HEK293 (cell line): ENCODE data around the gene AEN.
A peak's percentile ranks its signal among the peaks of the same experiment; 100 is the strongest.

Experiments
- CTCF ChIA-PET: fragments of 350-600 bp; formaldehyde crosslinking; extraction: SDS; loops from one replicate; lab custom pipeline; 2021; ENCODE audit warnings: antibody characterized with exemption; lab: Yijun Ruan, JAX
- POLR2A ChIA-PET: fragments of 300-600 bp; formaldehyde crosslinking; extraction: SDS; loops from one replicate; lab custom pipeline; 2020; ENCODE audit warnings: antibody characterized with exemption, inconsistent platforms; lab: Yijun Ruan, JAX
- H3K27ac ChIP-seq: fragments of 200-500 bp; sonication (Bioruptor generic); 2 replicates; pipeline ENCODE4 v1.5.1; 2014; ENCODE audit warnings: low read depth, low read length, control low read depth, inconsistent platforms; ENCODE audit errors: extremely low read depth
- H3K36me3 ChIP-seq, 2 experiments: fragments of 200-500 bp in 1 of 2; sonication (Bioruptor generic) in 1 of 2; 1 replicate in 1 of 2; 2 replicates in 1 of 2; pipeline ENCODE4 v1.5.1; 2014 to 2017; ENCODE audit warnings: inconsistent platforms in 2 of 2, low read length in 2 of 2; ENCODE audit not compliant: control insufficient read depth in 2 of 2, insufficient read depth in 1 of 2
- H3K4me1 ChIP-seq: fragments of 200-500 bp; sonication (Bioruptor generic); 2 replicates; pipeline ENCODE4 v1.5.1; 2014; ENCODE audit warnings: mild to moderate bottlenecking, low read length, inconsistent platforms; ENCODE audit not compliant: control insufficient read depth, insufficient read depth
- H3K4me3 ChIP-seq: 2 replicates; pipeline ENCODE4 v1.5.1; 2011; ENCODE audit warnings: low read depth, mild to moderate bottlenecking, control low read depth, low read length, moderate library complexity
- H3K9me3 ChIP-seq: fragments of 200-500 bp; sonication (Bioruptor generic); 2 replicates; pipeline ENCODE4 v1.5.1; 2014; ENCODE audit warnings: low read depth, low read length, inconsistent platforms; ENCODE audit not compliant: control insufficient read depth, insufficient read depth
- BCL11B ChIP-seq: fragments of 450-650 bp; formaldehyde crosslinking; IDR thresholded peaks from 2 replicates; pipeline ENCODE4 v1.5.1; 2016; ENCODE audit warnings: low read depth, missing biosample characterization, missing genetic modification characterization
- CTCF ChIP-seq: fragments of 450-650 bp; formaldehyde crosslinking; IDR thresholded peaks from 2 replicates; pipeline ENCODE4 v1.5.1; 2016; ENCODE audit warnings: missing biosample characterization, missing genetic modification characterization
- EGR2 ChIP-seq: fragments of 450-650 bp; formaldehyde crosslinking; IDR thresholded peaks from 2 replicates; pipeline ENCODE4 v1.5.1; 2016; ENCODE audit warnings: low read depth, missing biosample characterization, missing genetic modification characterization
- GLIS1 ChIP-seq: fragments of 450-650 bp; formaldehyde crosslinking; IDR thresholded peaks from 2 replicates; pipeline ENCODE4 v1.5.1; 2016; ENCODE audit warnings: missing biosample characterization, missing genetic modification characterization
- GLIS2 ChIP-seq: fragments of 450-650 bp; formaldehyde crosslinking; IDR thresholded peaks from 2 replicates; pipeline ENCODE4 v1.5.1; 2016; ENCODE audit warnings: missing biosample characterization, missing genetic modification characterization
- KLF1 ChIP-seq: fragments of 450-650 bp; formaldehyde crosslinking; IDR thresholded peaks from 2 replicates; pipeline ENCODE4 v1.5.1; 2016; ENCODE audit warnings: missing biosample characterization, missing genetic modification characterization
- MZF1 ChIP-seq: fragments of 450-650 bp; formaldehyde crosslinking; IDR thresholded peaks from 2 replicates; pipeline ENCODE4 v1.5.1; 2017; ENCODE audit warnings: missing biosample characterization, missing genetic modification characterization, borderline replicate concordance
- OVOL3 ChIP-seq: fragments of 450-650 bp; formaldehyde crosslinking; IDR thresholded peaks from 2 replicates; pipeline ENCODE4 v1.5.1; 2016; ENCODE audit warnings: missing biosample characterization, missing genetic modification characterization
- SCRT2 ChIP-seq: fragments of 450-650 bp; formaldehyde crosslinking; IDR thresholded peaks from 2 replicates; pipeline ENCODE4 v1.5.1; 2016; ENCODE audit warnings: missing biosample characterization, missing genetic modification characterization
- ZBTB11 ChIP-seq: fragments of 450-650 bp; formaldehyde crosslinking; conservative IDR thresholded peaks from 2 replicates; pipeline ENCODE4 v1.5.1; 2016; ENCODE audit warnings: low read depth, missing biosample characterization, missing genetic modification characterization
- ZBTB26 ChIP-seq: fragments of 450-650 bp; formaldehyde crosslinking; optimal IDR thresholded peaks from 2 replicates; pipeline ENCODE3; 2016; ENCODE audit warnings: missing biosample characterization, mild to moderate bottlenecking, missing genetic modification characterization
- ZFP3 ChIP-seq: fragments of 450-650 bp; formaldehyde crosslinking; IDR thresholded peaks from 2 replicates; pipeline ENCODE4 v1.5.1; 2016; ENCODE audit warnings: low read depth, missing biosample characterization, missing genetic modification characterization
- ZFP37 ChIP-seq: fragments of 450-650 bp; formaldehyde crosslinking; IDR thresholded peaks from 2 replicates; pipeline ENCODE4 v1.5.1; 2016; ENCODE audit warnings: missing biosample characterization, missing genetic modification characterization
- ZNF10 ChIP-seq: fragments of 450-650 bp; formaldehyde crosslinking; IDR thresholded peaks from 2 replicates; pipeline ENCODE4 v1.5.1; 2017; ENCODE audit warnings: missing biosample characterization, missing genetic modification characterization
- ZNF112 ChIP-seq: fragments of 450-650 bp; formaldehyde crosslinking; IDR thresholded peaks from 2 replicates; pipeline ENCODE4 v1.5.0; 2017; ENCODE audit warnings: missing biosample characterization, missing genetic modification characterization
- ZNF16 ChIP-seq: fragments of 450-650 bp; formaldehyde crosslinking; IDR thresholded peaks from 2 replicates; pipeline ENCODE4 v1.5.1; 2016; ENCODE audit warnings: low read depth, missing biosample characterization, missing genetic modification characterization
- ZNF18 ChIP-seq: fragments of 450-650 bp; formaldehyde crosslinking; IDR thresholded peaks from 2 replicates; pipeline ENCODE4 v1.5.1; 2016; ENCODE audit warnings: missing biosample characterization, missing genetic modification characterization
- ZNF341 ChIP-seq: fragments of 450-650 bp; formaldehyde crosslinking; IDR thresholded peaks from 2 replicates; pipeline ENCODE4; 2016; ENCODE audit warnings: low read depth, missing biosample characterization, missing genetic modification characterization
- ZNF37A ChIP-seq: fragments of 450-650 bp; IDR thresholded peaks from 2 replicates; pipeline ENCODE4 v1.5.1; 2018; ENCODE audit warnings: missing biosample characterization, missing genetic modification characterization
- ZNF394 ChIP-seq: fragments of 450-650 bp; formaldehyde crosslinking; IDR thresholded peaks from 2 replicates; pipeline ENCODE4 v1.5.1; 2016; ENCODE audit warnings: missing biosample characterization, missing genetic modification characterization, mild to moderate bottlenecking, moderate library complexity, borderline replicate concordance
- ZNF488 ChIP-seq: fragments of 450-650 bp; formaldehyde crosslinking; IDR thresholded peaks from 2 replicates; pipeline ENCODE4 v1.5.1; 2016; ENCODE audit warnings: missing biosample characterization, missing genetic modification characterization
- ZNF629 ChIP-seq: fragments of 450-650 bp; formaldehyde crosslinking; IDR thresholded peaks from 2 replicates; pipeline ENCODE4 v1.5.1; 2017; ENCODE audit warnings: missing biosample characterization, missing genetic modification characterization
- ZNF639 ChIP-seq: fragments of 450-650 bp; formaldehyde crosslinking; IDR thresholded peaks from 2 replicates; pipeline ENCODE4 v1.5.1; 2016; ENCODE audit warnings: missing biosample characterization, missing genetic modification characterization
- ZNF660 ChIP-seq: fragments of 450-650 bp; IDR thresholded peaks from 2 replicates; pipeline ENCODE4 v1.5.1; 2018; ENCODE audit warnings: missing biosample characterization, mild to moderate bottlenecking, missing genetic modification characterization
- ZNF707 ChIP-seq: fragments of 450-650 bp; formaldehyde crosslinking; IDR thresholded peaks from 2 replicates; pipeline ENCODE4 v1.5.1; 2016; ENCODE audit warnings: missing biosample characterization, missing genetic modification characterization
- ZSCAN23 ChIP-seq: fragments of 450-650 bp; formaldehyde crosslinking; IDR thresholded peaks from 2 replicates; pipeline ENCODE4 v1.5.1; 2016; ENCODE audit warnings: missing biosample characterization, missing genetic modification characterization

Gene AEN

GRCh38 chr15:88620995-88621772 is at the start of gene AEN (continued):
- TF ChIP-seq MZF1: no peak
- no peak for TF ChIP-seq ZNF488 (tag by site-specific recombination)
- TF ChIP-seq ZFP3 (tag by site-specific recombination): no peak
- no peak for TF ChIP-seq ZFP37 (tag by site-specific recombination)
- 0 out of 2 replicates have a peak, but pooled peaks have one; percentile 40 for TF ChIP-seq BCL11B (tag by site-specific recombination)
- TF ChIP-seq CTCF (tag by site-specific recombination): peak; percentile 40; the same call in 1 of the 2 replicates
- peak; percentile 78 for TF ChIP-seq GLIS2
- TF ChIP-seq KLF1: peak; percentile 48
- no peak for TF ChIP-seq ZNF394 (tag by site-specific recombination)
- TF ChIP-seq ZBTB11 (tag by site-specific recombination): peak; percentile 62
- TF ChIP-seq ZNF10 (tag by site-specific recombination): peak; percentile 31; the same call in 1 of the 2 replicates
- 0 out of 2 replicates have a peak, but pooled peaks have one; percentile 21 for TF ChIP-seq ZNF629 (tag by site-specific recombination)
- peak; percentile 35; the same call in 1 of the 2 replicates for TF ChIP-seq ZNF660 (tag by site-specific recombination)
- TF ChIP-seq ZNF18: 0 out of 2 replicates have a peak, but pooled peaks have one; percentile 12
- TF ChIP-seq ZNF16: no peak
- no peak for TF ChIP-seq SCRT2 (tag by site-specific recombination)

- Histone ChIP-seq H3K9me3 (no peaks in the 10 kb centered on the region), H3K4me3 (no peak overlapping the region), H3K4me1 (peaks cover 10% of the 10 kb centered on the region), H3K27ac (no peak overlapping the region), H3K36me3 (no peaks in the 10 kb centered on the region)
- CTCF ChIA-PET: interaction anchor here (0.5 to 0.7 kb wide), 2 partner anchors 24 to 45 kb away, joined by 4 read pairs; no protein-coding TSS in a partner anchor
- POLR2A ChIA-PET: no interaction called here
- TF ChIP-seq OVOL3 (tag by site-specific recombination): no peak
- no peak for TF ChIP-seq ZNF707 (tag by site-specific recombination)
- no peak for TF ChIP-seq EGR2 (tag by site-specific recombination)
- no peak for TF ChIP-seq ZNF639 (tag by site-specific recombination)
- TF ChIP-seq ZNF341 (tag by site-specific recombination): no peak
- TF ChIP-seq ZNF112 (tag by site-specific recombination): no peak
- 0 out of 2 replicates have a peak, but pooled peaks have one; percentile 4 for TF ChIP-seq GLIS1 (tag by site-specific recombination)
- TF ChIP-seq ZNF37A (tag by site-specific recombination): no peak
- no peak for TF ChIP-seq ZSCAN23 (tag by site-specific recombination)
- no peak for TF ChIP-seq ZBTB26 (tag by site-specific recombination)
Measured at GRCh38 chr15:88571852-88572259, 49.3 kb upstream of the AEN start.
